HEK293 (cell line): ENCODE data around the gene AKAP14.

Source experiments
- GFI1B ChIP-seq: fragments of 450-650 bp; formaldehyde crosslinking; IDR thresholded peaks from 2 replicates; pipeline ENCODE4 v1.5.1; 2016; ENCODE audit warnings: missing biosample characterization, missing genetic modification characterization
- GLI2 ChIP-seq: fragments of 450-650 bp; formaldehyde crosslinking; IDR thresholded peaks from 2 replicates; pipeline ENCODE4; 2017; ENCODE audit warnings: missing biosample characterization, missing genetic modification characterization, low read depth, borderline replicate concordance
- KLF7 ChIP-seq: fragments of 450-650 bp; formaldehyde crosslinking; IDR thresholded peaks from 2 replicates; pipeline ENCODE4 v1.5.1; 2016; ENCODE audit warnings: missing biosample characterization, missing genetic modification characterization, borderline replicate concordance
- MEIS1 ChIP-seq: sonication (generic); formaldehyde crosslinking; IDR thresholded peaks from 2 replicates; pipeline ENCODE4 v1.8.1; 2022; ENCODE audit warnings: missing genetic modification reagents, mild to moderate bottlenecking, borderline replicate concordance
- OVOL3 ChIP-seq: fragments of 450-650 bp; formaldehyde crosslinking; IDR thresholded peaks from 2 replicates; pipeline ENCODE4 v1.5.1; 2016; ENCODE audit warnings: missing biosample characterization, missing genetic modification characterization
- SP7 ChIP-seq: fragments of 450-650 bp; formaldehyde crosslinking; IDR thresholded peaks from 2 replicates; pipeline ENCODE4 v1.5.1; 2016; ENCODE audit warnings: missing biosample characterization, missing genetic modification characterization
- ZFP69B ChIP-seq: fragments of 450-650 bp; formaldehyde crosslinking; IDR thresholded peaks from 2 replicates; pipeline ENCODE4 v1.5.1; 2016; ENCODE audit warnings: missing biosample characterization, missing genetic modification characterization
- ZNF133 ChIP-seq: fragments of 450-650 bp; formaldehyde crosslinking; IDR thresholded peaks from 2 replicates; pipeline ENCODE4 v1.5.1; 2016; ENCODE audit warnings: missing biosample characterization, missing genetic modification characterization
- ZNF157 ChIP-seq: fragments of 450-650 bp; formaldehyde crosslinking; IDR thresholded peaks from 2 replicates; pipeline ENCODE4 v1.5.1; 2016; ENCODE audit warnings: missing biosample characterization, missing genetic modification characterization
- ZNF174 ChIP-seq: fragments of 450-650 bp; formaldehyde crosslinking; IDR thresholded peaks from 2 replicates; pipeline ENCODE4 v1.5.0; 2017; ENCODE audit warnings: missing biosample characterization, mild to moderate bottlenecking, missing genetic modification characterization
- ZNF184 ChIP-seq: fragments of 450-650 bp; IDR thresholded peaks from 2 replicates; pipeline ENCODE4 v1.5.1; 2018; ENCODE audit warnings: missing biosample characterization, mild to moderate bottlenecking, missing genetic modification characterization
- ZNF2 ChIP-seq: fragments of 450-650 bp; formaldehyde crosslinking; IDR thresholded peaks from 2 replicates; pipeline ENCODE4 v1.5.1; 2016; ENCODE audit warnings: missing biosample characterization, missing genetic modification characterization
- ZNF214 ChIP-seq: fragments of 450-650 bp; formaldehyde crosslinking; IDR thresholded peaks from 2 replicates; pipeline ENCODE4 v1.5.1; 2017; ENCODE audit warnings: missing biosample characterization, mild to moderate bottlenecking, missing genetic modification characterization, borderline replicate concordance
- ZNF239 ChIP-seq: fragments of 450-650 bp; formaldehyde crosslinking; IDR thresholded peaks from 2 replicates; pipeline ENCODE4 v1.5.1; 2016; ENCODE audit warnings: missing biosample characterization, missing genetic modification characterization
- ZNF266 ChIP-seq: fragments of 450-650 bp; formaldehyde crosslinking; IDR thresholded peaks from 2 replicates; pipeline ENCODE4 v1.5.1; 2016; ENCODE audit warnings: missing biosample characterization, missing genetic modification characterization, low read depth
- ZNF354C ChIP-seq: fragments of 450-650 bp; formaldehyde crosslinking; IDR thresholded peaks from 2 replicates; pipeline ENCODE4 v1.5.1; 2016; ENCODE audit warnings: missing biosample characterization, missing genetic modification characterization, low read depth, borderline replicate concordance
- ZNF366 ChIP-seq: fragments of 450-650 bp; formaldehyde crosslinking; conservative IDR thresholded peaks from 2 replicates; pipeline ENCODE4 v1.5.1; 2016; ENCODE audit warnings: missing biosample characterization, missing genetic modification characterization
- ZNF416 ChIP-seq: fragments of 450-650 bp; formaldehyde crosslinking; IDR thresholded peaks from 2 replicates; pipeline ENCODE4 v1.5.1; 2016; ENCODE audit warnings: missing biosample characterization, missing genetic modification characterization
- ZNF449 ChIP-seq: fragments of 450-650 bp; formaldehyde crosslinking; IDR thresholded peaks from 2 replicates; pipeline ENCODE4 v1.5.1; 2017; ENCODE audit warnings: missing biosample characterization, mild to moderate bottlenecking, missing genetic modification characterization, moderate library complexity
- ZNF473 ChIP-seq: fragments of 450-650 bp; formaldehyde crosslinking; IDR thresholded peaks from 2 replicates; pipeline ENCODE4 v1.5.1; 2017; ENCODE audit warnings: missing biosample characterization, missing genetic modification characterization
- ZNF549 ChIP-seq: fragments of 450-650 bp; IDR thresholded peaks from 2 replicates; pipeline ENCODE4 v1.5.1; 2018; ENCODE audit warnings: missing biosample characterization, missing genetic modification characterization, mild to moderate bottlenecking, inconsistent platforms, moderate library complexity
- ZNF555 ChIP-seq: fragments of 450-650 bp; formaldehyde crosslinking; conservative IDR thresholded peaks from 2 replicates; pipeline ENCODE4 v1.5.1; 2017; ENCODE audit warnings: missing biosample characterization, mild to moderate bottlenecking, missing genetic modification characterization, inconsistent platforms
- ZNF585B ChIP-seq: fragments of 450-650 bp; formaldehyde crosslinking; IDR thresholded peaks from 2 replicates; pipeline ENCODE4 v1.5.1; 2016; ENCODE audit warnings: missing biosample characterization, missing genetic modification characterization
- ZNF670 ChIP-seq: fragments of 450-650 bp; formaldehyde crosslinking; IDR thresholded peaks from 2 replicates; pipeline ENCODE4 v1.5.1; 2016; ENCODE audit warnings: missing biosample characterization, missing genetic modification characterization, low read depth
- ZNF747 ChIP-seq: fragments of 450-650 bp; formaldehyde crosslinking; IDR thresholded peaks from 2 replicates; pipeline ENCODE4 v1.5.1; 2016; ENCODE audit warnings: missing biosample characterization, missing genetic modification characterization
- ZNF76 ChIP-seq: fragments of 450-650 bp; formaldehyde crosslinking; IDR thresholded peaks from 2 replicates; pipeline ENCODE4; 2016; ENCODE audit warnings: low read depth, missing biosample characterization, missing genetic modification characterization, borderline replicate concordance
- ZXDB ChIP-seq: fragments of 450-650 bp; formaldehyde crosslinking; IDR thresholded peaks from 2 replicates; pipeline ENCODE4 v1.5.1; 2016; ENCODE audit warnings: missing biosample characterization, missing genetic modification characterization
- TF ChIP-seq, protein P1 (sequence below): fragments of 450-650 bp; formaldehyde crosslinking; IDR thresholded peaks from 2 replicates; pipeline ENCODE4 v1.5.1; 2016; ENCODE audit warnings: missing biosample characterization, missing genetic modification characterization, borderline replicate concordance
- TF ChIP-seq, protein P2 (sequence below): fragments of 450-650 bp; formaldehyde crosslinking; IDR thresholded peaks from 2 replicates; pipeline ENCODE4 v1.5.1; 2016; ENCODE audit warnings: missing biosample characterization, missing genetic modification characterization
- TF ChIP-seq, protein P3 (sequence below): fragments of 450-650 bp; formaldehyde crosslinking; IDR thresholded peaks from 2 replicates; pipeline ENCODE4 v1.5.1; 2016; ENCODE audit warnings: missing biosample characterization, missing genetic modification characterization, low read depth

AKAP14 gene

GRCh38 chrX:119871599-119872395, 23.9 kb upstream of the AKAP14 start, which contains the start of the genes NDUFA1 and RNF113A (continued):
- peak; percentile 85 for TF ChIP-seq ZNF76 (tag by site-specific recombination)
- peak; percentile 81 for TF ChIP-seq ZXDB (tag by site-specific recombination)
- no peak for TF ChIP-seq ZNF266 (tag by site-specific recombination)
- TF ChIP-seq, protein P1, sequence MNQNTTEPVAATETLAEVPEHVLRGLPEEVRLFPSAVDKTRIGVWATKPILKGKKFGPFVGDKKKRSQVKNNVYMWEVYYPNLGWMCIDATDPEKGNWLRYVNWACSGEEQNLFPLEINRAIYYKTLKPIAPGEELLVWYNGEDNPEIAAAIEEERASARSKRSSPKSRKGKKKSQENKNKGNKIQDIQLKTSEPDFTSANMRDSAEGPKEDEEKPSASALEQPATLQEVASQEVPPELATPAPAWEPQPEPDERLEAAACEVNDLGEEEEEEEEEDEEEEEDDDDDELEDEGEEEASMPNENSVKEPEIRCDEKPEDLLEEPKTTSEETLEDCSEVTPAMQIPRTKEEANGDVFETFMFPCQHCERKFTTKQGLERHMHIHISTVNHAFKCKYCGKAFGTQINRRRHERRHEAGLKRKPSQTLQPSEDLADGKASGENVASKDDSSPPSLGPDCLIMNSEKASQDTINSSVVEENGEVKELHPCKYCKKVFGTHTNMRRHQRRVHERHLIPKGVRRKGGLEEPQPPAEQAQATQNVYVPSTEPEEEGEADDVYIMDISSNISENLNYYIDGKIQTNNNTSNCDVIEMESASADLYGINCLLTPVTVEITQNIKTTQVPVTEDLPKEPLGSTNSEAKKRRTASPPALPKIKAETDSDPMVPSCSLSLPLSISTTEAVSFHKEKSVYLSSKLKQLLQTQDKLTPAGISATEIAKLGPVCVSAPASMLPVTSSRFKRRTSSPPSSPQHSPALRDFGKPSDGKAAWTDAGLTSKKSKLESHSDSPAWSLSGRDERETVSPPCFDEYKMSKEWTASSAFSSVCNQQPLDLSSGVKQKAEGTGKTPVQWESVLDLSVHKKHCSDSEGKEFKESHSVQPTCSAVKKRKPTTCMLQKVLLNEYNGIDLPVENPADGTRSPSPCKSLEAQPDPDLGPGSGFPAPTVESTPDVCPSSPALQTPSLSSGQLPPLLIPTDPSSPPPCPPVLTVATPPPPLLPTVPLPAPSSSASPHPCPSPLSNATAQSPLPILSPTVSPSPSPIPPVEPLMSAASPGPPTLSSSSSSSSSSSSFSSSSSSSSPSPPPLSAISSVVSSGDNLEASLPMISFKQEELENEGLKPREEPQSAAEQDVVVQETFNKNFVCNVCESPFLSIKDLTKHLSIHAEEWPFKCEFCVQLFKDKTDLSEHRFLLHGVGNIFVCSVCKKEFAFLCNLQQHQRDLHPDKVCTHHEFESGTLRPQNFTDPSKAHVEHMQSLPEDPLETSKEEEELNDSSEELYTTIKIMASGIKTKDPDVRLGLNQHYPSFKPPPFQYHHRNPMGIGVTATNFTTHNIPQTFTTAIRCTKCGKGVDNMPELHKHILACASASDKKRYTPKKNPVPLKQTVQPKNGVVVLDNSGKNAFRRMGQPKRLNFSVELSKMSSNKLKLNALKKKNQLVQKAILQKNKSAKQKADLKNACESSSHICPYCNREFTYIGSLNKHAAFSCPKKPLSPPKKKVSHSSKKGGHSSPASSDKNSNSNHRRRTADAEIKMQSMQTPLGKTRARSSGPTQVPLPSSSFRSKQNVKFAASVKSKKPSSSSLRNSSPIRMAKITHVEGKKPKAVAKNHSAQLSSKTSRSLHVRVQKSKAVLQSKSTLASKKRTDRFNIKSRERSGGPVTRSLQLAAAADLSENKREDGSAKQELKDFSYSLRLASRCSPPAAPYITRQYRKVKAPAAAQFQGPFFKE (tag by site-specific recombination) = no peak
- peak; percentile 31; the same call in 1 of the 2 replicates for TF ChIP-seq KLF7
- TF ChIP-seq GFI1B (tag by site-specific recombination) = no peak
- TF ChIP-seq ZNF747 = no peak
- no peak for TF ChIP-seq ZNF157
- no peak for TF ChIP-seq ZNF184 (tag by site-specific recombination)
- no peak for TF ChIP-seq ZNF549 (tag by site-specific recombination)
- no peak for TF ChIP-seq ZNF473 (tag by site-specific recombination)
- 0 out of 2 replicates have a peak, but pooled peaks have one; percentile 33 for TF ChIP-seq OVOL3 (tag by site-specific recombination)
- TF ChIP-seq, protein P2, sequence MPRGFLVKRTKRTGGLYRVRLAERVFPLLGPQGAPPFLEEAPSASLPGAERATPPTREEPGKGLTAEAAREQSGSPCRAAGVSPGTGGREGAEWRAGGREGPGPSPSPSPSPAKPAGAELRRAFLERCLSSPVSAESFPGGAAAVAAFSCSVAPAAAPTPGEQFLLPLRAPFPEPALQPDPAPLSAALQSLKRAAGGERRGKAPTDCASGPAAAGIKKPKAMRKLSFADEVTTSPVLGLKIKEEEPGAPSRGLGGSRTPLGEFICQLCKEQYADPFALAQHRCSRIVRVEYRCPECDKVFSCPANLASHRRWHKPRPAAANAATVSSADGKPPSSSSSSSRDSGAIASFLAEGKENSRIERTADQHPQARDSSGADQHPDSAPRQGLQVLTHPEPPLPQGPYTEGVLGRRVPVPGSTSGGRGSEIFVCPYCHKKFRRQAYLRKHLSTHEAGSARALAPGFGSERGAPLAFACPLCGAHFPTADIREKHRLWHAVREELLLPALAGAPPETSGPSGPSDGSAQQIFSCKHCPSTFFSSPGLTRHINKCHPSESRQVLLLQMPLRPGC (tag by site-specific recombination) = 0 out of 2 replicates have a peak, but pooled peaks have one; percentile 9
- peak; percentile 35; the same call in 1 of the 2 replicates for TF ChIP-seq ZNF2 (tag by site-specific recombination)
- no peak for TF ChIP-seq GLI2
- no peak for TF ChIP-seq ZNF555 (tag by site-specific recombination)
- TF ChIP-seq SP7 (tag by site-specific recombination) = 0 out of 2 replicates have a peak, but pooled peaks have one; percentile 24
- no peak for TF ChIP-seq ZNF670 (tag by site-specific recombination)
- peak; percentile 95 for TF ChIP-seq ZNF449
- 0 out of 2 replicates have a peak, but pooled peaks have one; percentile 44 for TF ChIP-seq MEIS1 (CRISPR knock-in tag)
- no peak for TF ChIP-seq ZNF174
- TF ChIP-seq ZNF416 = no peak
- TF ChIP-seq ZNF354C (tag by site-specific recombination) = no peak
- no peak for TF ChIP-seq ZNF239 (tag by site-specific recombination)
- TF ChIP-seq ZNF366 (tag by site-specific recombination) = peak; percentile 54
- no peak for TF ChIP-seq ZNF133 (tag by site-specific recombination)
- no peak for TF ChIP-seq ZNF585B (tag by site-specific recombination)
- TF ChIP-seq ZFP69B (tag by site-specific recombination) = no peak
- TF ChIP-seq, protein P3, sequence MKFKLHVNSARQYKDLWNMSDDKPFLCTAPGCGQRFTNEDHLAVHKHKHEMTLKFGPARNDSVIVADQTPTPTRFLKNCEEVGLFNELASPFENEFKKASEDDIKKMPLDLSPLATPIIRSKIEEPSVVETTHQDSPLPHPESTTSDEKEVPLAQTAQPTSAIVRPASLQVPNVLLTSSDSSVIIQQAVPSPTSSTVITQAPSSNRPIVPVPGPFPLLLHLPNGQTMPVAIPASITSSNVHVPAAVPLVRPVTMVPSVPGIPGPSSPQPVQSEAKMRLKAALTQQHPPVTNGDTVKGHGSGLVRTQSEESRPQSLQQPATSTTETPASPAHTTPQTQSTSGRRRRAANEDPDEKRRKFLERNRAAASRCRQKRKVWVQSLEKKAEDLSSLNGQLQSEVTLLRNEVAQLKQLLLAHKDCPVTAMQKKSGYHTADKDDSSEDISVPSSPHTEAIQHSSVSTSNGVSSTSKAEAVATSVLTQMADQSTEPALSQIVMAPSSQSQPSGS (tag by site-specific recombination) = no peak
- no peak for TF ChIP-seq ZNF214 (tag by site-specific recombination)
